HG03060 (cell line): ENCODE measurements around the gene CNN1.

Experiments used
- ATAC-seq: cut with Tn5 transposase; IDR thresholded peaks from one replicate; pipeline ENCODE4 v1.9.1; 2021; ENCODE audit warnings: low read depth, moderate number of reproducible peaks; ENCODE audit not compliant: unreplicated experiment

Gene CNN1

GRCh38 chr19:11538232-11539036 lies at the start of gene CNN1:
CNN1 (plus strand) TSS chr19:11538851; CDS start chr19:11538928, 77 bp downstream.
- ATAC-seq, result no peak

- no peak for ATAC-seq
Observed at GRCh38 chr19:11489378-11489777, 49.3 kb upstream of the CNN1 start.

GRCh38 chr19:11494634-11495285 lies 43.9 kb upstream of the CNN1 start:
- ATAC-seq, result no peak

GRCh38 chr19:11495481-11495880 lies 43.2 kb upstream of the CNN1 start:
- no peak for ATAC-seq

GRCh38 chr19:11495885-11496284 lies 42.8 kb upstream of the CNN1 start:
- ATAC-seq, result no peak

GRCh38 chr19:11496391-11497163 lies 42.1 kb upstream of the CNN1 start:
- ATAC-seq, result no peak

GRCh38 chr19:11499220-11499726 lies 39.4 kb upstream of the CNN1 start:
- ATAC-seq, result no peak

GRCh38 chr19:11499890-11500420 lies 38.7 kb upstream of the CNN1 start:
- ATAC-seq, result no peak

GRCh38 chr19:11504502-11505031 lies 34.1 kb upstream of the CNN1 start:
- ATAC-seq, result no peak

- ATAC-seq, result peak; percentile 71
Observed at GRCh38 chr19:11505032-11505503, 33.6 kb upstream of the CNN1 start.

- peak; percentile 27 for ATAC-seq
Observed at GRCh38 chr19:11505504-11506100, 33.0 kb upstream of the CNN1 start, which contains the start of gene ZNF653. ZNF653 (minus strand) TSS chr19:11505839; CDS start chr19:11505786, 53 bp downstream.

GRCh38 chr19:11506101-11506555 lies 32.5 kb upstream of the CNN1 start:
- ATAC-seq, result peak; percentile 27

- no peak for ATAC-seq
Observed at GRCh38 chr19:11506967-11507366, 31.7 kb upstream of the CNN1 start.

GRCh38 chr19:11507370-11508078 lies 31.1 kb upstream of the CNN1 start:
- ATAC-seq, result no peak

- ATAC-seq, result no peak
Observed at GRCh38 chr19:11510444-11510843, 28.2 kb upstream of the CNN1 start.

GRCh38 chr19:11513946-11514345 lies 24.7 kb upstream of the CNN1 start:
- no peak for ATAC-seq

GRCh38 chr19:11519138-11519537 lies 19.5 kb upstream of the CNN1 start:
- no peak for ATAC-seq

GRCh38 chr19:11528551-11529341 lies 9.9 kb upstream of the CNN1 start, which contains the start of gene ECSIT:
ECSIT (minus strand) TSS chr19:11529134; CDS start chr19:11519170, 9,964 bp downstream.
- peak; percentile 82 for ATAC-seq
